M059J (cell line): Measurements from ENCODE around the gene IQCB1. TPM values are rescaled to one million over a fixed set of nuclear protein-coding genes. Genes with fewer than 3 reads are reported as not detected.
"Not testable (repeated sequence)": the region's sequence is repeated elsewhere in the genome, so short reads cannot be mapped to it uniquely, and the experiment has no call there.

Source experiments
- DNase-seq: peaks from one replicate; pipeline ENCODE4 v3.0.0-alpha.2; 2012; ENCODE audit warnings: low read depth
- total RNA-seq: library from RNA; depleted of rRNA; stranded (reverse); fragments of >200 nt; shearing (Covaris generic); gene quantifications from 2 replicates; pipeline ENCODE4 v1.2.3, GENCODE V29; 2014

IQCB1 gene
- total RNA-seq, 1 experiment from 2014 or later: 28.5 TPM

DNA sequence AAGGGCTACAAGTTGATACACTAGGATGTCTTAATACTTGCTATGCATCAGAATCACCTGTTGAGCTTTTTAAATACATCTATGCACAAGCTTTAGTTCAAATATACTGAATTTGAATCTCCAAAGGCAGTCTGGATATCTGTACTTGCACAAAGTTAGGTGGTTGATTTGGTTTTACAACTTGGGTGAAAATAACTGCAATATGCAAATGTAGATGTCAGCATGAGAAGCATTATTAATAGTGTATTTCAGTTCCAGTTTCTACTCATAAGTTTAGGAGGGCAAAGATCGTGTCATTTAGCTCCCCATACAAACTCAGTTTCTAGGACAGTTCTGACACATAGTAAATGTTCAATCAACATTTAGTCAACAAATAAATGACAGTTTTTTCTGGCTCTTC lies 25.6 kb downstream of the IQCB1 start:
- DNase-seq: no peak

GRCh38 chr3:121803771-121804320 lies 31.0 kb downstream of the IQCB1 start:
- no peak for DNase-seq

DNA sequence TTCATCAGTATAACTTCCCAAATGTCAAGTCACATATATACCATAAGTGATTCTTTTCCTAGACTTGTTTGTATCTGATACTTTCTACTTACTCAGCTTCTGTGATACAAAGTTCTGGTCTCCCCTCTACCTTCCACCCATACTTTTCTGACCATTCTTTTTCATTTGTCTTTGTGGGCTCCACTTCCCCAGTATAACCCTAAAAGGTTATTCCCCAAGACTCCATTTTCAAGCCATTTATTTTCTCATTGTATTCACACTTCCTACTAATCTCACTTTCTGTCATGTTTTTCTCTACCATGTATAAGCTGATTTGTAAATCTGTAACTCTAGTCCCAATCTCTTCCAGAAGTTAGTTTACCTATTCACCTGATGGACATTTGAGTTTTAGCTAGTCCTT lies 34.0 kb downstream of the IQCB1 start:
- no peak for DNase-seq

- DNase-seq: no peak
Observed at GRCh38 chr3:121796970-121797369, 37.9 kb downstream of the IQCB1 start.

DNA sequence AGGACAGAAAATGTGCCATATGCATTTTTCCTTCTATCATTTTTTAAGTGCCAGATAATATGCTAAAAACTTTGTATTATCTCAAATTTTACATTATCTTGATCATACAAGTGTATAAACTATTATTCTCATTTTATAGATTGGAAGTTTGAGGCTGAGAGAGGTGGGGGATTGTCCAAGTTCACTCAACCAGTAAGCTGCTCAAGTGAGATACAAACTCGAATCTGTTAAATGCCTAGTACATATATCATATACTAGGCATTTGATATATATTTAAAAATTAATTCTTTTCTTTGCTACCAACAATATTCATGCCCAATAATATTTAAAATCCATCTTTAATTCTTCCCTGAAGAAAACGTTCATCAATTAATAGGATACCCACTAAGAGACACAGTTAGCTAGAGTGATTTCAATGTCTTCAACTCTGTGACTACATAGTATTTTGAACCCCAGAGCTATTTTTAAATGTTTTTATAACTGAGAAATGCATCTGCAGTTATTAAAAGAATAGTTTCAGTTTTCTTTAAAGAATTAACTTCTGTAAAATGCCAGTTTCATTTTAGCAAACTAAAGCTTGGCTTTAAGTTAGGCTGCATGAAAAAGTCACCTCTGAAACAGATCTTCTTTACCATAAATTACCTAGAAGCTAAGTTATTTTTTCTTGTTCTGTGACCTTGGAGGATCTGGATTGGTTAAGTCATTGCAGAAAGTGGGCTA lies 40.4 kb downstream of the IQCB1 start:
- DNase-seq: no peak

DNA sequence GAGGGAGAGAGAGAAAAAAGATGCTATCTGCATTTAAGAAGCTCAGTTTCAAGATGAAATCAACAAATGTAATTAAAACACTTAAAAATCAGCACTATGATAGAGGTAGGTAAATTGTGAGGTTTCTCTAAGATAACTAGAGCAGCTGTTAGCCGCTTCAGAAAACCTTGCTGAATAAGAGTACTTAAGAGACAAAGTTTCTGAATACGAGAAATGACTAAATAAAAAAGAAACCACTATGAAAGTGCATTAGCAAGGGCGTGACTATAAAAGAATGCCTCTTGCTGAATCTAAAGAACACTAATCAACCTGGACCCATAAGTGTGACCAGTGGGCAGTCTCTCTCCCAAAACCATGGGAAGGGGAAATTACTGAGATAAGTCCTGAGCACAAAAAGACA lies 41.8 kb downstream of the IQCB1 start:
- DNase-seq: no peak

- DNase-seq: peak; percentile 84
Observed at GRCh38 chr3:121786485-121786884, 48.4 kb downstream of the IQCB1 start.

DNA sequence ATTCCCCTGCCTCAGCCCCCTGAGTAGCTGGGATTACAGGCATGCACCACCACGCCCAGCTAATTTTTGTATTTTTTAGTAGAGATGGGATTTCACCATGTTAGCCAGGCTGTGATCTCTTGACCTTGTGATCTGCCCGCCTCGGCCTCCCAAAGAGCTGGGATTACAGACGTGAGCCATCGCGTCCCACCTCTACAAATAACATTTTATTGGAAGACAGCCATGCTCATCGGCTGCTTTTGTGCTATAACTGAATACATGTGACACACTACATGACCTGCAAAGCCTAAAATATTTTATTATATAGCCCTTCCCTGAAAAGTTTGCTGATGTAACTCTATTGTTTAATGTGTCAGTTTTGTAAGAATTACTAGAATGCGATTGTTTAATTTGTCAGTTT lies 52.1 kb downstream of the IQCB1 start:
- DNase-seq: not testable (repeated sequence)

DNA sequence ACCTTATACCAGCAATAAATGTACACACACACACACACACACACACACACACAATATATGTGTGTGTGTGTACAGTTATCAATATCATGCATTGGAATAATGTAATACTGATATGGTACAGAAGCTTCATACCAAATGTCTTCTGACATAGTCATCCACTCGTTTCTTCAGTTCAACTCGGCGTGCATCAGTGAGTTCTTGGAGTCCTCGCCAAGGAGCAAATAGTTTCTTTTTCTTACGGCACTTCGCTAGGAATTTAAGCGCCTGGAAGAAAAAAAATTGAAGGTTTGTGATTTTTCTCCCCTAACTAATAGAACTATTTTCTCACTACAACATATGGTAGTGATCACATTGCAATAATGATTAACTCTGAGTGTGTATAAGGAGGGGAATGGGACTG lies 53.2 kb downstream of the IQCB1 start:
- no peak for DNase-seq

GRCh38 chr3:121775095-121775494 lies 59.8 kb downstream of the IQCB1 start:
- DNase-seq: not testable (repeated sequence)

DNA sequence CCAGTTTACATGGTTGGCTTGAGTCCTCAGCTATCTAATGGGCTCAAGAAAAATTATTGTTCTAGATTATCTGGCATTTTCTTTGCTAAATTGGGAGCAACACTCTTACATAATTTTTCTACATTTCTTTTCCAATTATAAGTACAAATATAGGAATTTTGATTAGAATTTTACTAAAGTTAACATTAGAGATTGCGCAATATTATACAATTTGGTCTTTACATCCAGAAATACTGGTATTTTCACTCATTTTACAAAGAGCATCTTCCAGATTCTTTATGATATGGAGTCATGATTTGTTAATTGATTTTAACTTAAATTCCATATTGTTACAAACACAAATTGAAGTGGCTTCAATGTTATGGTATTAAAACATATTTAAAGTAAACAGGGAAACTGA lies 65.6 kb downstream of the IQCB1 start:
- DNase-seq: no peak

GRCh38 chr3:121768452-121768851 lies 66.4 kb downstream of the IQCB1 start:
- no peak for DNase-seq

GRCh38 chr3:121759541-121760202 lies 75.2 kb downstream of the IQCB1 start:
- no peak for DNase-seq

- DNase-seq: no peak
Observed at GRCh38 chr3:121758727-121759450, 76.0 kb downstream of the IQCB1 start.

DNA sequence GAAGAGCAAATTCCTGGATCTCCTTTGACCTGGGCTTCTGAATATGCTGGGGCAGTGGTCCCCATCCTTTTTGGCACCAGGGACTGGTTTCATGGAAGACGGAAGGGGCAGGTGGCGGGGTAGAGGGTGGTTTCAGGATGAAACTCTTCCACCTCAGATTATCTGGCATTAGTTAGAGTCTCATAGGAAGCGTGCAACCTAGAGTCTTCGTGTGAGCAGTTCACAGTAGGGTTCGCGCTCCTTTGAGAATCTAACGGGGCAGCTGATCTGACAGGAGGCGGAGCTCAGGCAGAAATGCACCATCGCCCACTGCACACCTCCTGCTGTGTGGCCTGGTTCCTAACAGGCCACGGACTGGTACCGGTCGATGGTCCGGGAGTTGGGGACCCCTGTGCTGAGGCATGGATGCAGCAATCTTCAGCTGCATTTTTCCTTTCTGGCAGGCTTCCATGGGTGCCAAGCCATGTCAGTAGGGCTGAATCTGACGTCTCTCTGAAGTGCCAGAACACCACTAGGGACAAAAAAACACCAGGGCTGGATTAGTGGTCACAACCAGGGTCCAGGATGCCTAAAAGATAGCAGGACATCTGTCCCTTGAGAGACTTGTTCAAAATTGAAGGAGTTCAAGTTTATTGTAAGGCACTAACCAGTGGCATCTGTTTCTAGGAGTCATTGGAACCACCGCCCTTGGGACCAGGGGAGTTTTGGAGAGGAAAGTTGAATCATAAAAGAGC lies 76.9 kb downstream of the IQCB1 start:
- no peak for DNase-seq

- DNase-seq: no peak
Observed at GRCh38 chr3:121757087-121757811, 77.6 kb downstream of the IQCB1 start.

GRCh38 chr3:121752772-121753171 lies 82.1 kb downstream of the IQCB1 start:
- DNase-seq: no peak

DNA sequence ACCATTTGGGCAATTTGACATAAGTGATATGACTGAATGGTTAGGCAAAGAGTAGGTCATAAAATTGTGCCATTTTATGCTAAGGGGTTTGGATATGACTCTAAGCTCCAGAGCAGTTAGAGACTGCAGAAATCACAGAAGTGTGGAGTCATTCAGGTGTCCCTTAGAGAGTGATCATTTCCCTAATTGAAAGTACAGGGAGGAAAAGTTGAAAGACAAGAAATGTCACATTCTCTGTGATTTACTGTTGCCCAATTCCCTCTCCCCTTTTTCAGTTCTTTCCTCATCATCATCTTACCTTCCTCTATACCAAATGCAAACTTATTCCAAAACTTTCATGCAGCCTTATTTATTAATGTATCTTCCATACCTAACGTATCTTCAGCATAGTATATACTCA lies 82.6 kb downstream of the IQCB1 start:
- DNase-seq: no peak

- no peak for DNase-seq
Observed at GRCh38 chr3:121750087-121750415, 84.8 kb downstream of the IQCB1 start.

- peak; percentile 100 for DNase-seq
Observed at GRCh38 chr3:121749276-121750086, 85.4 kb downstream of the IQCB1 start, which contains the start of gene GOLGB1. TSS of gene GOLGB1 (minus strand) at chr3:121749741. CDS start at chr3:121730971, 18,770 bp downstream.
